Suprapubic skin (tissue), 3 donors: Measurements from ENCODE around the gene OR51E1.

Source experiments
- POLR2A ChIP-seq, 2 donors: fragments of 450-650 bp; IDR thresholded peaks; one replicate each; pipeline ENCODE4 v1.6.1; 2017; ENCODE audit warnings: antibody characterized with exemption in 2 of 2, mild to moderate bottlenecking in 2 of 2, moderate library complexity in 2 of 2
- TF ChIP-seq, protein P1 (sequence below), 2 donors: fragments of 200-600 bp in 1 of 2; fragments of 450-650 bp in 1 of 2; sonication (generic) in 1 of 2; IDR thresholded peaks; one replicate each; pipeline ENCODE4 v1.5.1; 2016 to 2019; ENCODE audit warnings: antibody characterized with exemption in 2 of 2, mild to moderate bottlenecking in 1 of 2, moderate library complexity in 1 of 2

DNA sequence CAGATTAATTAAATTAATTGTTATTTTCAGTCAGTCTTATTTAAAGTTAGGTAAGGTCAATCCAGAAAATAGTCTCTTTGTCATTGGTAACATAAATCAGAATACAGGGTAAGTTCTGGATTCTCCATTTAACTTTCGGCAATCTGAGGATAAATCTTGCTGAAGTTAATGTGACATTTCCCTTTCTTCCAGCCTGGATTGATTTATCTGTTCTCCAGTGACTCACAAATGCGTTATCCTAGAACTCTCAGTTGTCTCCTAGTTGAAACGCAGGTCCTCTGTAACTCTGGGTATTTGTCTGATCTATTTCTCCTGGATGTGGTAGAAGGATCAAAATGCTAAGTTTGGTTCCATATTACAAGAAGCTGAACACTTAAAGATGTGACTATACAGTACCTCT is 21.0 kb downstream of the OR51E1 start:
- TF ChIP-seq, protein P1, sequence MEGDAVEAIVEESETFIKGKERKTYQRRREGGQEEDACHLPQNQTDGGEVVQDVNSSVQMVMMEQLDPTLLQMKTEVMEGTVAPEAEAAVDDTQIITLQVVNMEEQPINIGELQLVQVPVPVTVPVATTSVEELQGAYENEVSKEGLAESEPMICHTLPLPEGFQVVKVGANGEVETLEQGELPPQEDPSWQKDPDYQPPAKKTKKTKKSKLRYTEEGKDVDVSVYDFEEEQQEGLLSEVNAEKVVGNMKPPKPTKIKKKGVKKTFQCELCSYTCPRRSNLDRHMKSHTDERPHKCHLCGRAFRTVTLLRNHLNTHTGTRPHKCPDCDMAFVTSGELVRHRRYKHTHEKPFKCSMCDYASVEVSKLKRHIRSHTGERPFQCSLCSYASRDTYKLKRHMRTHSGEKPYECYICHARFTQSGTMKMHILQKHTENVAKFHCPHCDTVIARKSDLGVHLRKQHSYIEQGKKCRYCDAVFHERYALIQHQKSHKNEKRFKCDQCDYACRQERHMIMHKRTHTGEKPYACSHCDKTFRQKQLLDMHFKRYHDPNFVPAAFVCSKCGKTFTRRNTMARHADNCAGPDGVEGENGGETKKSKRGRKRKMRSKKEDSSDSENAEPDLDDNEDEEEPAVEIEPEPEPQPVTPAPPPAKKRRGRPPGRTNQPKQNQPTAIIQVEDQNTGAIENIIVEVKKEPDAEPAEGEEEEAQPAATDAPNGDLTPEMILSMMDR (IDR thresholded peaks at IDR 0.05): no peak
- no peak for TF ChIP-seq POLR2A (IDR thresholded peaks at IDR 0.05)
